K562 (cell line): ENCODE data around the gene MARS1. TPM values are rescaled to one million over a fixed set of nuclear protein-coding genes. Genes with fewer than 3 reads are reported as not detected.

Source experiments
- CXXC5 ChIP-seq: fragments of 250-450 bp; sonication (Bioruptor Pico); IDR thresholded peaks from 2 replicates; pipeline ENCODE4 v1.8.0; 2022; ENCODE audit warnings: inconsistent platforms, mild to moderate bottlenecking, moderate library complexity
- E2F6 ChIP-seq, 2 experiments: IDR thresholded peaks; 2 replicates each; pipeline ENCODE4 v1.6.1; 2011; ENCODE audit warnings: borderline replicate concordance in 1 of 2, control low read depth in 1 of 2, low read depth in 1 of 2, low read length in 1 of 2, mild to moderate bottlenecking in 1 of 2, mixed read lengths in 1 of 2, moderate library complexity in 1 of 2; ENCODE audit not compliant: insufficient read depth in 1 of 2, insufficient read length in 1 of 2, poor library complexity in 1 of 2, severe bottlenecking in 1 of 2; ENCODE audit errors: extremely low read depth in 1 of 2
- E2F8 ChIP-seq: fragments of 450-650 bp; IDR thresholded peaks from 2 replicates; pipeline ENCODE4 v1.7.1; 2018; ENCODE audit warnings: mild to moderate bottlenecking, low read depth; ENCODE audit not compliant: partially characterized antibody
- ETS1 ChIP-seq: conservative IDR thresholded peaks from 2 replicates; pipeline ENCODE4 v1.6.1; 2011; ENCODE audit warnings: low read depth, mild to moderate bottlenecking, low read length; ENCODE audit not compliant: control insufficient read depth
- FIP1L1 ChIP-seq: fragments of 200-400 bp; formaldehyde crosslinking; IDR thresholded peaks from 2 replicates; pipeline ENCODE4 v1.6.1; 2018; ENCODE audit warnings: mild to moderate bottlenecking, low read depth, low read length; ENCODE audit not compliant: poor library complexity, severe bottlenecking
- GATAD2A ChIP-seq: fragments of 450-650 bp; IDR thresholded peaks from 2 replicates; pipeline ENCODE4 v1.6.1; 2017
- HDAC3 ChIP-seq: fragments of 450-650 bp; IDR thresholded peaks from 2 replicates; pipeline ENCODE4 v1.6.1; 2018; ENCODE audit warnings: borderline replicate concordance, mild to moderate bottlenecking, moderate library complexity; ENCODE audit not compliant: partially characterized antibody
- HMG20A ChIP-seq: fragments of 450-650 bp; formaldehyde crosslinking; conservative IDR thresholded peaks from 2 replicates; pipeline ENCODE4 v1.4.0; 2020; ENCODE audit warnings: mild to moderate bottlenecking, mixed read lengths
- HNRNPH1 ChIP-seq: fragments of 200-400 bp; formaldehyde crosslinking; optimal IDR thresholded peaks from 2 replicates; pipeline ENCODE3; 2017; ENCODE audit warnings: low read depth, mild to moderate bottlenecking, low read length, moderate library complexity
- JUN ChIP-seq, 2 experiments: sonication (generic) in 1 of 2; formaldehyde crosslinking in 1 of 2; IDR thresholded peaks; 2 replicates each; pipeline versions ENCODE4 v1.6.1 to v1.8.0; 2012 to 2022; ENCODE audit warnings: borderline replicate concordance in 2 of 2, mild to moderate bottlenecking in 2 of 2, improper control_type of control experiment in 1 of 2, low read depth in 1 of 2, low read length in 1 of 2, missing genetic modification reagents in 1 of 2
- LARP7 ChIP-seq: fragments of 450-650 bp; IDR thresholded peaks from 2 replicates; pipeline ENCODE4 v1.6.1; 2016
- NFE2 ChIP-seq: IDR thresholded peaks from 2 replicates; pipeline ENCODE4 v1.6.1; 2014; ENCODE audit warnings: antibody characterized with exemption, low read depth
- NFXL1 ChIP-seq: fragments of 450-650 bp; formaldehyde crosslinking; IDR thresholded peaks from 2 replicates; pipeline ENCODE4 v1.4.0; 2021; ENCODE audit warnings: mild to moderate bottlenecking
- NR2F6 ChIP-seq: fragments of 450-650 bp; formaldehyde crosslinking; IDR thresholded peaks from 2 replicates; pipeline ENCODE4 v1.4.0; 2020; ENCODE audit warnings: mild to moderate bottlenecking
- SMARCA4 ChIP-seq: fragments of 450-650 bp; IDR thresholded peaks from 2 replicates; pipeline ENCODE4 v1.6.1; 2016
- SMARCE1 ChIP-seq: fragments of 450-650 bp; IDR thresholded peaks from 2 replicates; pipeline ENCODE4 v1.7.1; 2016; ENCODE audit warnings: mild to moderate bottlenecking
- TCF7 ChIP-seq: sonication (generic); IDR thresholded peaks from 2 replicates; pipeline ENCODE4 v1.6.1; 2016; ENCODE audit warnings: antibody characterized with exemption, borderline replicate concordance
- ZMIZ1 ChIP-seq, 2 experiments: fragments of 150-350 bp in 1 of 2; IDR thresholded peaks; 2 replicates each; pipeline ENCODE4 v1.6.1; 2012 to 2016; ENCODE audit warnings: low read depth in 2 of 2, low read length in 2 of 2, mild to moderate bottlenecking in 1 of 2, moderate library complexity in 1 of 2
- ZNF143 ChIP-seq: sonication (generic); formaldehyde crosslinking; IDR thresholded peaks from 2 replicates; pipeline ENCODE4 v1.9.0; 2022; ENCODE audit warnings: mild to moderate bottlenecking, missing genetic modification reagents
- polyA plus RNA-seq, 8 experiments: library from polyadenylated mRNA; depleted of rRNA in 4 of 8; stranded (reverse) in 5 of 8; unstranded in 3 of 8; fragments of >200 nt; fragmentation: Nextera tagmentation in 2 of 8; fragmentation: Illumina TruSeq in 1 of 8; extraction: Ambion mirVana in 2 of 8; extraction: Trizol in 1 of 8; gene quantifications; 2 replicates each; pipeline versions ENCODE4 v1.2.1 to v1.2.3, GENCODE V29; 2011 to 2014; ENCODE audit warnings: inconsistent platforms in 1 of 8, missing spikeins in 1 of 8
- total RNA-seq, 7 experiments: library from RNA; depleted of rRNA in 6 of 7; stranded (reverse); fragments of >200 nt in 6 of 7; fragmentation: Illumina TruSeq in 2 of 7; extraction: Trizol in 2 of 7; gene quantifications; 2 replicates each; pipeline versions ENCODE4 v1.2.1 to v1.2.3, GENCODE V29; 2011 to 2021; ENCODE audit warnings: low replicate concordance in 1 of 7

MARS1 gene
- total and polyA plus RNA-seq, 9 of the 15 experiments (the other 6 are each of a cell fraction or from before 2014, with no cell fraction given) = 117 to 382 (median 220) TPM

GRCh38 chr12:57547288-57548012 lies 59.6 kb downstream of the MARS1 start (continued):
- TF ChIP-seq ZMIZ1 (IDR thresholded peaks at IDR 0.05; ENCODE audit: low read depth in 2 of 2, low read length in 2 of 2) (no peak; a peak in 1 of 4 replicates), SMARCA4 (0 out of 2 replicates have a peak, but pooled peaks have one; percentile 27), E2F8 (no peak), NFE2 (no peak), NR2F6 (CRISPR knock-in tag) (no peak), HDAC3 (no peak), JUN (IDR thresholded peaks at IDR 0.05; ENCODE audit: borderline replicate concordance, low read depth, low read length) (peak; percentile 93), JUN (CRISPR knock-in tag; IDR thresholded peaks at IDR 0.05; ENCODE audit: borderline replicate concordance) (no peak), ZNF143 (CRISPR knock-in tag) (peak; percentile 89), SMARCE1 (0 out of 2 replicates have a peak, but pooled peaks have one; percentile 31), HNRNPH1 (no peak), TCF7 (no peak), FIP1L1 (no peak), HMG20A (CRISPR knock-in tag) (no peak), ETS1 (no peak; the same call in 1 of the 2 replicates), NFXL1 (no peak), CXXC5 (peak; percentile 32; the same call in 1 of the 2 replicates), E2F6 (IDR thresholded peaks at IDR 0.05; ENCODE audit: borderline replicate concordance in 1 of 2, extremely low read depth in 1 of 2, insufficient read depth in 1 of 2, insufficient read length in 1 of 2, low read depth in 1 of 2, low read length in 1 of 2, poor library complexity in 1 of 2, severe bottlenecking in 1 of 2) (no peak), LARP7 (no peak), GATAD2A (no peak)
